Activated CD8-positive, alpha-beta memory T cell treated with anti-CD3 and anti-CD28 coated beads, Interleukin-2, amount 50 U/mL, for 48 hours (primary cell): ENCODE measurements around the gene ADARB1.

ENCODE experiments used
- DNase-seq: peaks from one replicate; pipeline ENCODE4 v3.0.0-alpha.2; 2020

The ADARB1 gene

DNA sequence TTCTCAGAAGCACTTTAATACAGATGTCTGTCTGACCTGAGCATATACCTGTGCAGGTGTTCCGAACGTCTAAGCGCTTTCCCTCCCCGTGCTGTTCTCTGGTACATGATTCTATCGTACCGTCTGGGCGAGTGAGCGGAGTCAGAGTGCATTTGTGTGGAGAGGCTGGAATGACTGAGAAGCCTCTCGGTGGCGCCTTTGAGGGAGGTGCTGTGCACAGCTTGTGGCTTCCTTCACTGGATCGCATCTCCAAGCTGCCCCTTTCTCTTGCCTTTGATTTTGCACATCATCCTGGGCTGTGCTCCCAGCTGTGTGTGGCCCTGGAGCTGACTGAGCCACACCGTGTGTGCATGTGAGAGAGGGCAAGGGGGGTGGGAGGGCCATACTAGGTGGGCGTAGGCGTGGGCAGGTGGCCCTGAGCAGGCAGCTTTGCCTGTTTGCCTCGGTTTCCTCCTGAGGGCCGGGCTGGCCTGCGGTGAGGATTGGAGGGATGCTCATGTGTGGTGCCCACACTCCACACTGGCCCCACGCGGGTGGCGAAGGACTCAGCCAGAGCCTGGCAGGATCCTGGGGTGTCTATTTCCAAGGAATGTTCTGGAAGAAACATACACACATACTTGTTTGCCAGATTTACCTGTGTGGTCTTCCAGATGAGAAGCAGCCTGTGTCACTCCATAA, 105.3 kb downstream of the ADARB1 start:
- DNase-seq: no peak

DNA sequence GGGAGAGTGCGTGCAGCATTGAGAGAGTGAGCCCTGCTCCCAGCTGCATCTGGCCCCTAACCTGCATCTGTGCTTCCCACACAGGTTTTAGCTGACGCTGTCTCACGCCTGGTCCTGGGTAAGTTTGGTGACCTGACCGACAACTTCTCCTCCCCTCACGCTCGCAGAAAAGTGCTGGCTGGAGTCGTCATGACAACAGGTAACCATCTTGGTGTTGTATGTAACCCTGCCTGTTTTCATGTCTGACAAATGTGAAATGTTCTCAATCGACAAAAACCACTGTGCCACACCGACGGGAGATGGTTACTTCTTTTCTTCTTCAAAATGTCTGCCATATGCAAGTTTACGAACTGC, 105.8 kb downstream of the ADARB1 start:
- no peak for DNase-seq

DNA sequence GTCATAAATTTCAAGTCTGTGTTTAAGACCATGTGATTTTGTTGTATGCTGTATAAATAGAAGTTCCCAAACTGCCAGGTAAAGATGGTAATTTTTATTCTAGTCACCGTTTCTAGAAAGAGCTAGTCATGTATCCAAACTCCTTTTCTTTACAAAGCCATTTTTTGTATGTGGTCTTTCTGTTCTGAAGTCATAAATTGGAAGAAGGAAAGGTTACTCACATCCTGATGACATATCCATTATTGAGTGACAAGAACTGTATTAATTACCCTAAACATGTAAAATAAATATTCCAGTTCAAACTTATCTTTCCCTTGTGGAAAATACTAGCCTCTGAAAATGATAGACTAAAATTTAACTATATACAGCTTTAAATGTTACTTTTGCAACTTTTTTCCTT, 108.6 kb downstream of the ADARB1 start:
- no peak for DNase-seq

DNA sequence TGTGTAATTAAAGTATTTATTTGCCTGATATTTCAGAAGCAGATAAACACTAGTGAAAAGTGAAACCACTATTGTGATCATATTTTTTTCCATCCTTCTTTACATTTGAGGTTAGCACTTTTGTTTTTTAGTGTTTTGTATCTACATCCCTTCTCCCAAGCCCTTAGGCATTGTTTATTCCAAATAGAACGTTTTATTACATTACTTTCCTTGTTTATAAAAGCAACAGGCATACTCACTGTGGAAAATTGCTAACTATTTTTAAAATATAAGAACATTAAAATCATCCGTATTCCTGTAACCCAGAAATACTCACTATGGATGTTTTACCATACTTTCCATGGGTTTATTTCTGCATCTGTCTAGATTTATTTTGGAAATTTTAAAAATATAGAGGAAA, 109.5 kb downstream of the ADARB1 start:
- DNase-seq: no peak

DNA sequence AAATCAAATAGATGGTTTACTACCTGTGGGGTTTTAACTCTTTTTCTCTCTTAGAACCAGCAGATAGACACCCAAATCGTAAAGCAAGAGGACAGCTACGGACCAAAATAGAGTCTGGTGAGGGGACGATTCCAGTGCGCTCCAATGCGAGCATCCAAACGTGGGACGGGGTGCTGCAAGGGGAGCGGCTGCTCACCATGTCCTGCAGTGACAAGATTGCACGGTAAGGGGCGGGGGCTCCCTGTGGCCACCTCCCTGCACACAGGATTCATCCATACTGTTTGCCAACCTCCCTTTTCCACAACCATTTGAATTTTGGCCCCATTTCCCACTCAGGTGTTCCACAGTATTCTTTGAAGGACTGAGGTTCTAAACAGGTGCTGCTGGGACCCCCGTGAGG, 110.5 kb downstream of the ADARB1 start:
- DNase-seq: no peak

DNA sequence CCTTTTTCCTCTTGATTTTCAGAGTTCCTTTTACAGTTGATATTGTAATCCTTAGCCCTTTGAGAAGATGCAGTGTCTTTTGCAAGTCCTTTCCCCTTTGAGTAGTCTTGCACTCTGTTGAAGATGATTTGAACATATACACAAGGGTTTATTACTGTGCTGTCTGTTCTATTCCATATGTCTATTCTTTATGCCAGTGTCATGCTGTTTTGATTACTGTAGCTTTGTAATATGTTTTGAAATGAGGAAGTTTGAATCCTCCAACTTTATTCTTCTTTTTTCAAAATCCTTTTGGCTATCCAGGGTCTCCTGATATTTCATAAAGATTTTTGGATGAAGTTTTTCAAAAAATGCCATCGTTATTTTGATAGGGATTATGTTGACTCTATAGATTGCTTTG, 112.3 kb downstream of the ADARB1 start:
- no peak for DNase-seq

DNA sequence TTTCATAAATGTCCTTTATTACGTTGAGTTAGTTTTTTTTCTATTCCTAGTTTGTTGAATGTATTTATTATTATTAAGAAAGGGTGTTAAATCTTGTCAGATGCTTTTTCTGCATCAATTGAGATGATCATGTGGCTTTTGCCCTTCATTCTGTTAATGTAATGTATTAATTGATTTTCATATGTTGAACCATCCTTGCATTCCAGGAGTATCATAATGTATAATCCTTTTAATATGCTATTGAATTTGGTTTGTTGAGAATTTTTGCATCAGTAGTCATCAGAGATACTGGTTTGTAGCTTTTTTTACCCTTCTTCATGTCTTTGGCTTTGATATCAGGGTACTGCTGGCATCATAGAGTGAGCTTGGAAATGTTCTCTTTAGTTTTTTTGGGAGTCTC, 113.3 kb downstream of the ADARB1 start:
- DNase-seq: no peak

DNA sequence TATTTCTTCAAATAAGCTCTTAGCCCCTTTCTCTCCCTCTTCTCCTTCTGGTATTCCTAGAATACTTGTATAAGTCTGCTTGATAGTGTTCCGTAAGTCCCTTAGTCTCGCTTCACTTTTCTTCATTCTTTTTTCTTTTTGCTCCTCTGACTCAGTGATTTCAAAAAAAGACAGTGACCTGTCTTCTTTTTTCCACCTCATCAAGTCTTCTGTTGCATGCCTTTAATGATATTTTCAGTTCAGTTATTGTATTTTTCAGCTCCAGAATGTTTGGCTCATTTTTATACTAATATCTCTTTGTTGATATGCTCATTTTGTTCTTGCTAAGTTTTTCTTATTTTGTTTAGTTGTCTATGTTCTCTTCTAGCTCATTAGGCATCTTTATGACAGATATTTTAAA, 115.6 kb downstream of the ADARB1 start:
- DNase-seq: no peak

DNA sequence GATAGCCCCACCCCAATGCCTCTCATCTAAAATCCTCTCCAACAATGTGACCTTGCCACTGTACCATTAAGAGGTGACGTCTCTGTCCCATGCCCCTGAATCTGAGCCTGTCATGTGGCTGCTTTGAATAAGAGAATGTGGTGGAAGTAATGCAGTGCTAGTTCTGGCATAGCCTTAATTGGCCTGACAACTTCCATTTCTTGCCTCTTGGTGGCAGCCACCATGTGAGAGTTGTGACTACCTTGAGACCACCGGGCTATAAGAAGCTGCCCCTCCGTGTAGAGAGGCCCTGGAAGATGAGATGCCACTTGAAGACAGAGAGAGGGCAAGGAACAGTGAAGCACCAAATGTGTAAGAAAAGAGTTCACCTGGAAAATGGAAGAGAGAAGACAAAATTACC, 118.0 kb downstream of the ADARB1 start:
- no peak for DNase-seq

DNA sequence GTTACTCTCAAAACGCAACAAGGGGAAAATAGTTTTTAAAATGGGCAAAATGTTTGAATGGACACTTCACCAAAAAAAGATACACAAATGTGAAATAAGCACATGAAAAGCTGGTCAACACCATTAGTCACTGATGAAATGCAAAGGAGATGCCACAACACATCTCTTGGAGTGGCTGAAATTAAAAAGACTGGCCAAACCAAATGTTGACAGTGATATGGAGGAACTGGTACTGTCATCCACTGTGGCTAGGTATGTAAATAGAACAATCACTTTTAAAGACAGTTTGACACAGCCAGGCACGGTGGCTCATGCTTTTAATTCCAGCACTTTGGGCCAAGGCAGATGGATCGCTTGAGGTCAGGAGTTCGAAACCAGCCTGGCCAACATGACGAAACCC, 122.2 kb downstream of the ADARB1 start:
- no peak for DNase-seq

DNA sequence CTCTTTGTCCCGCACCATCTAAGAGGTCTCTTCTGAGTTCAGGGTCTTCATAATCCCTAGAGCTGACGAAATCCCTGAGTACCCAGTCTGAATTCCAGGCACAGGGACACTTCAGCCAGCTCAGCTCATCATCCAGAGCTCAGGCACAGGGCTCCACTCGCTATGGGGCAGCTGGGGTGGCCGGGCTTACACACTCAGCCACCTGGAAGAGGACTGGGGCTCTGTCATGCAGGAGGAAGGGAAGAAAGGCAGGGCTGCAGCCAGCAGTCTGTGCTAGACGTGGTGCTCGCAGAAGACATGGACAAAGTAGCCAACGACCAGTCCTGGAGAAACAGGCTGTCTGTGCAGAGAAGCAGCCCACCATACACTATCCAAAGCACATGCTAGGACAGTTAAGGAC, 124.8 kb downstream of the ADARB1 start:
- no peak for DNase-seq

DNA sequence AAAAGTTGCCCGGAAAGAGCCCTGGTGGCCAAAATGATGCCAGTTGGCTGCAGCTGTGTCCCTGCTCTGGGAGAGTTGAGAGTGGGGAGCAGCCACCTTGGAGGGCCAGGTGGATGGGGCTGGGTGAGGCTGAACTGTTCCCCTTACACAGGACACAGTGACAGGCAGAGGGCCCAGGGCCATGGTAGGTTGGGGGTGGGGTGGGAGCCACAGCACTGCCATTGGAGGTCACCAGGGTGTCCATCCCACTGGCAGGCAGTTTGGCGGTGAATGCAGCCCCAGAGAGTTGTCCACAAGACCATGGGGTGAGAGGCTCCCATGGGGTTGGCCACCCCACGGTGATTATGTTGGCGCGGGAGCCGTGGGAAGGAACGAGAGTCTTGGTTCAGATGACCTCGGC, 125.7 kb downstream of the ADARB1 start:
- no peak for DNase-seq

DNA sequence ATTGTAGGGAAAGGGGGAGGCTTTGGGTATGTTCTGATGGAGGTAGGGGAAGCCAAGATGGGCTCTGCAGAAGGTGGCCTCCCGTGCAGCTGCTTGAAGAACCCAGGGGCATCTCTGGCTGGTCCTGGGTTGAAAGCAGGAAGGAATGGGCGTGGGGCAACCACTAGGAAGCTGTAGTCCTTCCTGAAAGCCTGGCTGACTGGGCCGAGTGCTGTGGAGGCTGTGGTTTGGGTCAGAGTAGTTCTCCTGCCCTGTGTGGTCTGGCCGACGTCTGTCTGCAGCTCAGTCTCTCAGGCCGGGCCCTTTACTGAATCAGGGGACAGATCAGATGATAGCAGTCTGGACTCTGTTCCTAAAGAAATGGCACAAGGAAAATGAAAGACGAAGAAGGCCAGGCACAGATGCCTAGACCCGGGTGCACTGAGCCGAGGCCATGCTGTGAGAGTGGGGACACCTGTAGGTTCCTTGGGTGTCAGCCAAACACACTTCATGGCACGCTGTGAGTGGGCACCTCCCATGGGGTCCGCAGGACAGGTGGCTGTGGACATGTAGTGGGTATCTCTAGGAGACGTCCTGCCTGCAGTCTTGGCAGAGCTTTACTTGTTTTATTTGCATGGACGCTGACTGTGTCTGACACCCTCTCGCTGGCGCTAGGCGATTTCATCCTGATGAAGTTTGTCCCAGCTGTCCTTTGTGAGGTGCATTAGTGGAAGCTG, 126.4 kb downstream of the ADARB1 start:
- DNase-seq: no peak

DNA sequence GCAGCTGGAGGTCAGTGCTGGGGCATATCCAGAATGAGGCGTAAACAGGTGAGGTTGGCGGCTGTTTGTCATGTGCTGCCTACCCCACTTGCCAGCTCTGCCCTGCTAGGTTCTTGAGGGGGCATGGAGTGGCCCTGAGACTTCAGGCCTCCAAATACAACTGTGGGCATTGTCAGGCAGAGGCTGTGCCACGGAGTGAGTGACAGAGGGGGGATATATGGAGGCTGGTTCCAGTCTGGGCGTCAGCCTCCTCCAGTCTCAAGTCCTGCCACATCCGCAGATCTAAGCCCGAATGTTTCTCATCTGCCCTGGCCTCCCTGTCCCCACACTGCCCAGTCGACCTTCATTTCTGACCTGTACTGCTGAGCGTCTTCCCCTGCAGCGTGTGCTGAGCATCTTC, 128.0 kb downstream of the ADARB1 start:
- DNase-seq: no peak

DNA sequence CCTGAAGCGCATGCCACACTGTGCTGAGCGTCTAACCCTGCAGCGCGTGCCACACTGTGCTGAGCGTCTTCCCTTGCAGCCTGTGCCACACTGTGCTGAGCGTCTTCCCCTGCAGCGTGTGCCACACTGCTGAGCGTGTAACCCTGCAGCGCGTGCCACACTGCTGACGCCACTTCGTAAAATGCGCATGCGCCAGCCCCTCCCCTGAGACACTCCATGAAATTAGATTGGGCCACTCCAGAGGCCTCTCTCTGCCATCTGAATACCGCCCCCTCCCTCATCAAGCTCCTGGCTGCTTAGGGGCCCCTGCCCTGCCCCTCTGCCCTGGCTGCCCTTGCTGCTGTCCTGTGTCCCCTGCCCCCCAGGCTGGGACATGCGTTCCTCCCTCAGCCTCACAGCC, 128.5 kb downstream of the ADARB1 start:
- no peak for DNase-seq

DNA sequence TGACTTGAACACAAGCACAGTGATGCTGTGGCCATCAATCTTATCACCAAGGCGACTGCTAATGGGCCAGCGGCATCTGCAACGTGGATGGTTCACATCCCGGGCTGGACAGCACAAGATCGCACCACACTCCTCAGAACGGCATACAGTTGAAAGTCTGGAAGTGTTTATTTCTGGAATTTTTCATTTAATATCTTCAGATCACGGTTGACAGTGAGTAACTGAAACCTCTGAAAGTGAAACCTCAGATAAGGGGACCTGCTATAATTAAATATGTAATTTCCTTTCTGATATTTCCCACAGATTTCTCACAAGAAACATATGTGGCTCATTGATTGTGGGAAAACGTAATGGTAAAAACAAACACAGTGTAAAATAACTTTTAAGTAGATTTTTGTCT, 129.6 kb downstream of the ADARB1 start:
- no peak for DNase-seq

DNA sequence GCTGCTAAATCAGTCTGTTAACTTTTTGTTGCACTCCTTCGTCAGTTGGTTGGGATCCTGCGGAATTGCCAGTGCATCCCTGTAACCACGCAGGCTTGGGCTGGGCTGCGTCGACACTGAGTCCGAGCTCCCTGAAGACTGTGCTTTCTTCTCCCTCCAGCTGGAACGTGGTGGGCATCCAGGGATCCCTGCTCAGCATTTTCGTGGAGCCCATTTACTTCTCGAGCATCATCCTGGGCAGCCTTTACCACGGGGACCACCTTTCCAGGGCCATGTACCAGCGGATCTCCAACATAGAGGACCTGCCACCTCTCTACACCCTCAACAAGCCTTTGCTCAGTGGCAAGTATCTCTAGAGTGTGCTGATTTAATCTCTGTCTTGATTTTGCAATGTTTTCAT, 130.0 kb downstream of the ADARB1 start:
- no peak for DNase-seq

DNA sequence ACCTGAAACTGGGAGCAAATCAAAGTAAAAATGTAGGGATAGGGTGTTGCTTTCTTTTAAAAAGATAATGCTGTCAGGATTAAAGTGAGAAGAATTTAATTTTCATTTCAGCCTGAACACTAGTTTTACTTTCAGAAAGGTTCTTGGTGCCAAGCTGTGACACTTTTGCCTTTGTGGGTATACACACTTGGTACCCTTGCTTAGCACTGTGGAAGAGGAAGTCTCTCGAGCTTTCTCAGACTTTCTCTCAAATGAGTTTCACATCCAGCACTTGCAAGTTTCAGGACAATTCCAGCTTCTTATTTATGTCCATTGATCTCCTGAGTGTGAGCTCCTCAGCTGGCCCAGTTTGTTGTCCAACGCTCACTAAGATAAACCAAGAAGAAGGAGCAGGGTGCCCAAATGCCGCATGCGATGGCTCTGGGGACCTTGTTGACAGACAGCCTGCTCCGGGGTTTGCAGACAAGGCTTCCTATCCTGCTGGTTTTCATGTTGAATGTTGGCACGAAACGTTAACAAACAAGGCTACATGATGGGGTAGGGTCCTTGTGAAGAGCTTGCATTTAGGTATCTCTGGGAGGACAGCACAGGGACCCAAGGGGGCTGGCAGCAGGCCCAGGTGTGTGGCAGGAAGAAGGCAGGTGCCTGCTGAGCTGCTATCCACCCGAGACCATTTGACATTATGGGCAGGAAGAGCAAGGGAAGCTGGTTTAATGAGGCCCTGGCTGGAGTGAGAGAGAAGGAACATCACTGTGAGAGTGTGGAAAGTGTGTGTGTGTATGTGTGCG, 133.7 kb downstream of the ADARB1 start:
- DNase-seq: no peak

DNA sequence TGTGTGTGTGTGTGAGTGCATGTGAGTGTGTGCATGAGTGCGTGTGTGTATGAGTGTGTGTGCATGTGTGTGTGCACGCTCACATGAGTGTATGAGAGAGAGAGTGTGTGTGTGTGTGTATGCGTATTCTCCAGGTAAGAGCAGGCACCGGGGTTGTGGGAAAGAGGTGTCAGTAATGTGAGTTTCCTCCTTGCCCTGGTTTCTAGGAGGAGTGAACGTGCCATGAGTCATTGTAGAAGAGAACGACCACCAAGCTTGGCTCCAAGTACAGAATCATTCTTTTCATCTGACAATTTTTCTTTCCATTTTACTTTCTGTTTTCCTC, 134.2 kb downstream of the ADARB1 start:
- DNase-seq: no peak

DNA sequence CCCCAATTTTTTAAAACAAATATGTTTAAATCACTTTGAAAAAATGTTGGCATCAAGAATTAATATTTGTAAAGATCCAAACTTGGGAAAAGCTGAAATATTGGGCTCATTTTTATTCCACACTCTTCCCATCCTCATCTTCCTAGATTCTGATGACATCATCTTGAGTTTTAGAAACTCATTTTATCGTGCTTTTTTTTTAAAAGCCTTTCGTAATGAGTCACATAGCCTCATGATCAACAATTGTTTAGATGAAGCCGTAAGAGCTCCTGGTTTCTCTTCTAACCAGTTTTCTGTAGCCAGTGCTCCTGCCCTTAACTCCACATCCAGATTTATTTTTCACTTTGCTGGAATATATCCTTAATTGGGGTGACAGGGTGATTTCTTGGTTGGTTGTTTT, 134.7 kb downstream of the ADARB1 start:
- no peak for DNase-seq

DNA sequence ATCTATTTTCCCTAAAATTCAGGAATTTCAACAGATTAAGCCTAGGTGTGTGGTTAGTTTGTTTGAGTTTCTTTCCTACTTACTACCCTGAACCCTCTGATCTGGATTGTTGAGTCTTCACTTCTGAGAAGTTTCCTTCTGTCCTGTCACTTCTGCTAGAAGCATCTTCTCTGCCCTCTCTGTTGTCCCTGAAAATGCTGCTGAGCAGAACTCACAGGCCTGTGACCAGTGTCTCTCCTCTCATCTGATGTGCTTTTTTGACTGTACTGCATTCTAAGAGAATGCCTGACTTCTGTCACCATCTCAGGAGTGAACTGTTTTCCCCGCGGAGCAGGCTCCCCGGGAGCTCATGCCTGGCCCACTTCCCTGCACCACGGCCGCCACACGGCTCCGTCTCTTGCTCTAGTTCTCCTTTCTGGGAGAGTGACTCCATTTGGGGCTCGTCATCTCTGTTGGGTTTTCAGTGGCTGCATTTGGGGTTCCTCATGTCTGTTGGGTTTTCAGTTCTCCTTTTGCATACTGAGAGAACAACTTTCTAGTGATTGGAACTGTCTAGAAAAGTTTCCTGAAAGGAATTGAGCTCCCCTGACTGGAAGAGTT, 135.4 kb downstream of the ADARB1 start:
- DNase-seq: no peak

DNA sequence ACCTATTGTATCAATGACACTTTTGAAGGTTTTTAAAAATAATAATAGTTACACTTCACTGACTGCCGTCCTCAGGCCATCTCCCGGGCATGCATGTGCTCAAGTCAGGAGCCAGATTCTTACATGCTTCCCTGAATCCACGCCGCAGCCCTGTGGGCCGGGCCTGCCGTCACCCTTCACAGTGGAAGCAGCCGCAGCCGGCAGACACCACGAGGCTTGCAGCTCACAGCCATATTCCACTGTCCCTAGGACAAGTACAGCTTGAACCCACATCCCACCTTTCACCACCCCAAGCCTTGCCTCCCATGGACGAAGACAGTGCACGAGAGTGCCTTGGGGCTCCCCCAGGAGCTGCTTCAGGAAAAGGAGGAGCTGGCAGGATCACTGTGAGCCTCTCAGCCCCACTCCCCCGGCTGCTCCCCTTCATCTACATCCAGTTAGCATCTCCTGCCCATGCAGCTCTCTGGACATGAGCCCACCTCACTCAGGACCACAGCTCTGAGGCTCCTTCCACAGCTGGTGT, 136.1 kb downstream of the ADARB1 start:
- no peak for DNase-seq

DNA sequence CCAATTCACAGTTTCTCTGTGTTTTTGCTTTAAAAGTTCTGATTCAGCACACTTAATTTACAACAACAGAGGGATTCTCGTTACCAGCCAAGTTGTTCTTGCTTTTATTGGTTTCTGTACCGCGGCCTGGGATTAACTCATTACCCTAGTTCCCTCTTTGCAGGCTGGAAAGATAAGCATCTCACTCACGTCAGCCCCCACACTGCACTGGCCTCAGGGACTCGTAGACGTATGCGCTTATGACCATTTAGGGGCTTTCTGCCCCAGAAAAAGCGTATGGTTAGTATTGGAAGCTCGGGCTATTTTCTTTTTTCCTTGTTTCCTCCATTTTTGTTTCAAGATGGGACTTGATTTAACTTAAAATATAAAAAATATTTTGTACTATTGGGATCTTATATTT, 137.3 kb downstream of the ADARB1 start:
- no peak for DNase-seq

DNA sequence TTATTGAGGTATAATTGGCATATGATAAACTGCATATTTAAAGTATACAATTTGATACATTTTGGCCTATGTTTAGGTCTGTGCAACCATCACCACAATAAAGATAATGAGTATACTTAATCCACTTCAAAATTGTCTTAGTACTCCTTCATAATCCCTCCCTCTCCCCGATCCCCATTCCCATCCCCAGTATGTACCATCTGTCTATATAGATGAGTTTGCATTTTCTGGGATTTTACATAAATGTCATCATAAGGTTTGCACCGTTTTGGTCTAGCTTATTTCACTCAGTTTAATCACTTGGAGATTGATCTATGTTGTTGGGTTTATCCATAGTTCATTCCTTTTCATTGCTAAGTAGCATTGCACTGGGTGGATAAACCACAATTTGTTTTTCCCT, 139.0 kb downstream of the ADARB1 start:
- no peak for DNase-seq
